Measurements from ENCODE around the gene SLC4A4.

SLC4A4 gene

GRCh38 chr4:71550220-71551165 lies 211.7 kb downstream of the SLC4A4 start:
- no peak for DNase-seq

GRCh38 chr4:71553605-71554004 lies 214.8 kb downstream of the SLC4A4 start:
- no peak for DNase-seq

- DNase-seq: no peak
Observed at GRCh38 chr4:71554025-71554424, 215.2 kb downstream of the SLC4A4 start.

- no peak for DNase-seq
Observed at GRCh38 chr4:71558248-71558647, 219.4 kb downstream of the SLC4A4 start.

GRCh38 chr4:71559957-71560571 lies 221.2 kb downstream of the SLC4A4 start:
- DNase-seq: no peak

- no peak for DNase-seq
Observed at GRCh38 chr4:71564775-71565174, 226.0 kb downstream of the SLC4A4 start.

- no peak for DNase-seq
Observed at GRCh38 chr4:71566856-71567255, 228.0 kb downstream of the SLC4A4 start.

- DNase-seq: no peak
Observed at GRCh38 chr4:71568131-71568530, 229.3 kb downstream of the SLC4A4 start.

GRCh38 chr4:71570492-71570891 lies 231.7 kb downstream of the SLC4A4 start:
- DNase-seq: no peak

- DNase-seq: no peak
Observed at GRCh38 chr4:71571346-71571745, 232.5 kb downstream of the SLC4A4 start.

- no peak for DNase-seq
Observed at GRCh38 chr4:71583971-71584370, 245.2 kb downstream of the SLC4A4 start.

GRCh38 chr4:71584585-71584984 lies 245.8 kb downstream of the SLC4A4 start:
- DNase-seq: no peak

- DNase-seq: no peak
Observed at GRCh38 chr4:71586087-71586763, 247.4 kb downstream of the SLC4A4 start.

GRCh38 chr4:71587995-71588394 lies 249.2 kb downstream of the SLC4A4 start:
- DNase-seq: no peak

GRCh38 chr4:71592793-71593192 lies 254.0 kb downstream of the SLC4A4 start:
- DNase-seq: no peak

GRCh38 chr4:71593311-71593710 lies 254.5 kb downstream of the SLC4A4 start:
- DNase-seq: no peak

- no peak for DNase-seq
Observed at GRCh38 chr4:71595576-71596108, 256.8 kb downstream of the SLC4A4 start.

- DNase-seq: no peak
Observed at GRCh38 chr4:71599578-71599977, 260.8 kb downstream of the SLC4A4 start.

- no peak for DNase-seq
Observed at GRCh38 chr4:71602289-71602900, 263.6 kb downstream of the SLC4A4 start.

GRCh38 chr4:71604785-71605184 lies 266.0 kb downstream of the SLC4A4 start:
- DNase-seq: no peak

- DNase-seq: no peak
Observed at GRCh38 chr4:71607109-71607508, 268.3 kb downstream of the SLC4A4 start.

GRCh38 chr4:71607780-71608677 lies 269.2 kb downstream of the SLC4A4 start:
- no peak for DNase-seq

Measured in femur (tissue), 1 donor.